Effector memory CD4-positive, alpha-beta T cell (primary cell): ENCODE results near the gene IL1RL1.

ENCODE experiments used
- DNase-seq, 3 donors: peaks; one replicate each; pipeline ENCODE4 v3.0.0-alpha.2; 2020
- H3K27ac ChIP-seq: 2 replicates; pipeline ENCODE4 v1.7.0; 2013; ENCODE audit warnings: mild to moderate bottlenecking, low read length, moderate library complexity; ENCODE audit not compliant: insufficient read depth, poor library complexity, severe bottlenecking
- H3K27me3 ChIP-seq: replicated peaks from 2 replicates; pipeline ENCODE4 v1.7.0; 2013; ENCODE audit warnings: mild to moderate bottlenecking, low read length; ENCODE audit not compliant: insufficient read depth, control insufficient read depth, poor library complexity, severe bottlenecking
- H3K36me3 ChIP-seq: 2 replicates; pipeline ENCODE4 v1.7.0; 2013; ENCODE audit warnings: mild to moderate bottlenecking, low read length, moderate library complexity; ENCODE audit not compliant: control insufficient read depth, insufficient read depth
- H3K4me1 ChIP-seq: 2 replicates; pipeline ENCODE4 v1.7.0; 2013; ENCODE audit warnings: low read length, mild to moderate bottlenecking; ENCODE audit not compliant: control insufficient read depth, insufficient read depth, poor library complexity, severe bottlenecking
- H3K4me3 ChIP-seq: 2 replicates; pipeline ENCODE4 v1.7.0; 2013; ENCODE audit warnings: low read length, low read depth, mild to moderate bottlenecking; ENCODE audit not compliant: insufficient read depth, poor library complexity, severe bottlenecking
- H3K9me3 ChIP-seq: 2 replicates; pipeline ENCODE4 v1.7.0; 2013; ENCODE audit warnings: mild to moderate bottlenecking, low read length, moderate library complexity; ENCODE audit not compliant: control insufficient read depth

IL1RL1 gene

DNA sequence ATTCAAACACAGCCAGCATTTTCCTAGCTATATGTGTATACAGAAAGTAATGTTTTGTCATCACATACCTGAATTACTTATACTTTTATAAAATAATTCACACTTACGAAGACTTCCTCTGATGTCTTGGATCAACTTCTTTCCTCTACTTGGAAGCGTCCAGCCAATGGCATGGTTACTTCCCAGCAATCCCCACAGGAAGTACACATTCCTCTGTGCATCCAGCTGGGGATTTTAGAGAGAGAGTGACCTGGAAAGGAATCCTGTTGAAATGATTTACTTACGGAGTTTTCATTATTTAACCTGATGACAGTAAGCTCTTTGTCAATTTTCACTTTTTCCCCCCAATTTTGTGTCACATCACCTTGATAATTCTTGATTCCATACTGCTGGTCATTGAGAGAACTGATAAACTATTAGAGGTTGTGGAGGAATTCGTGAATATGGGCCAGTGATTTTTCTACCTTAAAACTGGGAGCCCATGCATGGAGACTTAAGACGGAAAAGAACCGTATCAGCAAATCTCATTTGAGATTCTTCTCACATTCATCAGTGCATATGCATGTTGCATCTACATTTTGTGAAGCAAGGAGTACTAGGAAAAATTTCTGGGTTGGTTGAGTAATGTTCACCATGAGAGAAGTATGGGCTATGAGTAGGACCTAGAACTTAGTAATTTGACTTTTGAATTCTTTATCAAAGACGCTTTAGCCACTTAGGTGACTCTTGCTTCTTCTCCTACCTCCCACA lies 35.2 kb downstream of the IL1RL1 start:
- no peak for DNase-seq
- H3K27me3 ChIP-seq = no peaks in the 10 kb centered on the region

DNA sequence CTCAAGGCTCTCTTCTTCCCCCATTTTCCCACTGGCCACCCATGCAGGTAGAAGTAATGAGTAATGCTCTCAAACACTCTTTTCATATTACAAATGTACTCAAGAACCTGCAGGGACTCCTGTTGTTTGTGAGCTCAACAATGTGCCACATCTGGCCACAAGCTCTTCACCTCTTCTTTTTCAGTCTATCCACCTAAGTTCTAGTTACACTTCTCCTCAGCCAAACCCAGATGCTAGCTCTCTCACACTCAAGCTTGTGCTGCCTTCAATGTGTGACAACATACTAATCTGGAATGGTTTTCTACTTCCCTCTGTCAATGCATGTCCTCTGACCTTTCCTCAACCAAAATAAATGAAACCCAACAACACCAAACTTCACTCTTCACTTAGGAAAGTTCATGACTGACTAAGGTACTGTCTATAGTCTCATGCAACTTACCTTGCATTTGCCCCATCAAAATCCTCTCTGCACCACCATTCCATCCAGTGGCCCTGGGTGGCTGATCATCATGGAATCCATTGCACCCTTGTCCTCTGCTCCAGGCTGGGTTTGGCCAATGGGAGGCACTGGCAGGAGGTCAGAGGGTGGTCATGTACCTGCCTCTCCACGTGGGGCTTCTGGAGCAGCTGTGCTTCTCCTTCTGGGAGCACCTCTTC lies 38.9 kb downstream of the IL1RL1 start:
- Histone ChIP-seq H3K4me3 (no peak overlapping the region), H3K27ac (no peak overlapping the region), H3K36me3 (no peaks in the 10 kb centered on the region), H3K4me1 (no peaks in the 10 kb centered on the region), H3K9me3 (no peaks in the 10 kb centered on the region), H3K27me3 (no peaks in the 10 kb centered on the region)
- DNase-seq = no peak

More for the DNA sequence above, 35.2 kb downstream of the IL1RL1 start:
- Histone ChIP-seq H3K9me3 (no peaks in the 10 kb centered on the region), H3K36me3 (no peaks in the 10 kb centered on the region), H3K4me1 (no peaks in the 10 kb centered on the region), H3K27ac (no peak overlapping the region), H3K4me3 (no peak overlapping the region)

DNA sequence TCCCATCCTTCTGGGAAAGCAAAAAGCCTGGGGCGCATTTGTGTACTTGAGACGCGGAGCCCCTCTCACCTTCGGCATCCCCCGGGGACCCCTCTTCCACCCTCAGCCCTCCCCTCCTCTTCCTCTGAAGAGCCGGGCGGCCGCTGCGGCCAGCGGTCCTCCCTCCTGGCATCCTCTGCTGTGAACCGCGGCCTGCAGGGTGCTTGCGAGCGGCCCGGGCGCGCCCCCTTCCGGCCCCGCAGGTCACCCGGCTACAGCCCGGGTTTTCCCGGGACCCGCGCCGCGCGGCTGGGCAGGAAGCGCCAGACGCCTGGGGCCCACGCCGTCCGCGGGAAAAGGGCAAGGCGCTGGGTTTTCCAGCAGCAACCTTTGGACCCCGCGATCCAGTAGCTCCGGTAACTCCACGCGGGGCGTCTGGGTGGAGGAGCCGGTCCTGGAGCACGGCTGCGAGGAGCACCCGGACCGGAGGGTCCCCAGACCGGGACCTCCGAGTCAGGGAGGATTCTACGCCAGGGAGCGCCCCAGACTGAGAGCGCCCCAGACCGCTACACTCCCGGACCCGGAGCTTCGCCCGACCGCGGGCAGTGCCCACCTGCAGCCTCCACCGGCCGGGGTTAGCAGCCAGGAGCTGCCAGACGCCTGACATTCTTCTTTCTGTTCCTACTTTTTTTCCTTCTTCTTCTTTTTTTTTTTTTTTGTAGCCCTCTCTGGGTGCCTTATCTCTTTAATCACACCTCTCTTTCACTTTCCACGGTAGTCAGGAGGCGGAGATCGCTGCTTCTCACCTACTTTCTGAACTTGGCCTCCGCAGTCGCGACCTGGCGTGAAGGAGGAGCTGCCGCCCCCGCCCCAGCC lies 44.4 kb downstream of the IL1RL1 start, which contains the start of gene IL18R1:
Gene IL18R1, plus strand, starts transcription at position 271 of the 855 bp plus-strand sequence. CDS start 6,865 bp downstream, outside the sequence.
- no peaks in the 10 kb centered on the region for H3K27me3 ChIP-seq
- DNase-seq = peak; percentile 44 to 64 (median 57)
- peaks cover 14% of the 10 kb centered on the region for H3K4me1 ChIP-seq
- H3K4me3 ChIP-seq = peak within 1 kb of the TSS; percentile 93
- no peaks in the 10 kb centered on the region for H3K36me3 ChIP-seq
- no peaks in the 10 kb centered on the region for H3K9me3 ChIP-seq
- peak within 1 kb of the TSS; percentile 77 for H3K27ac ChIP-seq

DNA sequence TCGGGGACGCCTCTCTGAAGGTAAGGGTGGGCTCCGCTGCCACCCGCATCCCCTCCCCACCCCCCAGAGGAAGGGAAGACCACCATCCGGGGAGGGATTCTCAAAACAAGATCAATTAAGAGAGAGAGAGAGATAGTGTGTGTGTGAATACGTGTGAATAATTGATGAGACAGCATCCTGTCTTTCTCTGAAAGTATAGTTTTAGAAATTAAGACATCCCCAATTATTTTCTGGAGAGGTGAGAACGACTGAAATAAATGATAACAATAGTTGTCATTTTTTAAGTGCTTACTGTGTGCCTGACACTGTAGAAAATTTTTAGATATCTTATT lies 45.0 kb downstream of the IL1RL1 start:
- no peak for DNase-seq
- H3K4me3 ChIP-seq = peak overlapping the region; percentile 93
- H3K9me3 ChIP-seq = no peaks in the 10 kb centered on the region
- H3K27me3 ChIP-seq = no peaks in the 10 kb centered on the region
- no peaks in the 10 kb centered on the region for H3K36me3 ChIP-seq
- peak overlapping the region; percentile 77 for H3K27ac ChIP-seq
- peaks cover 14% of the 10 kb centered on the region for H3K4me1 ChIP-seq

DNA sequence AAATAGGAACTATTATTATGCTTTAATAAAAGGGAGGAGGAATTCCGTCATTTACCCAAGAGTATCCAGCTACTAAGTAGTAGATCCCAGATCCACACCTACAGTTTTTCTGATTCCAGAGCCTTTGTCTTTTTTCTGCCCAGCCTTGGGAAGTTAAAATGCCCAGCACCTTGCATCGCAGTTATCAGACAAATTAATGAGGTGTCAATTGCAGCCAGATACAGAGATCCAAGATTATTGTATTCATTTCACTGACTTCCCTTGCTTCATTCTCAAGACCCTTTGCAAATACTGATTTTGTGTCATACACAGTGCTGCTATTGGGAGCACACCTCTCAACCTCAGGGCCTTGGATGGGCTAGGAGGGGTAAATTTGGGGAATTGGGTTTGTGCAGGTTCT lies 45.4 kb downstream of the IL1RL1 start:
- Histone ChIP-seq H3K27ac (peak overlapping the region; percentile 77), H3K4me3 (peak overlapping the region; percentile 93)
- DNase-seq = no peak

DNA sequence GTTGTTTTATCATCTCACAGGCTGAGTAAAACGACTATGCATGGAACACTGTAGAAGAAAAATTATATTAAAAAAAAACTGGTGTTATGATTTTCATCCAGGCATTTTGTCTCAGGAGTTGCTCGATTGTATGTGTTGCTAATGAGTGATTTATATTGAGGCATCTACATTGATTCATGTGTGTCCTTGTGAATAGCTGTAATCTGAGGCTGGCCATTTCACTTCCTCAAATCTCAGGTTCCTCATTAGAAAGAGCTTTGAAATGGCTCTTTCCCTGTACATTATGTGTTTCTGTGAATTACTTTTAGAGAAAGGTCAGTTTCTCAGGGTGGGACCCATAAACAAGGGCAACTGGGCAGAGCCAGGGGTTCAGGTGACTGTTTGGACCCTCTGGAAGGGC lies 46.6 kb downstream of the IL1RL1 start:
- Histone ChIP-seq H3K36me3 (no peaks in the 10 kb centered on the region), H3K4me3 (no peak overlapping the region), H3K9me3 (no peaks in the 10 kb centered on the region), H3K4me1 (peaks cover 14% of the 10 kb centered on the region), H3K27me3 (no peaks in the 10 kb centered on the region), H3K27ac (no peak overlapping the region)
- DNase-seq = no peak

More for the DNA sequence above, 45.4 kb downstream of the IL1RL1 start:
- Histone ChIP-seq H3K9me3 (no peaks in the 10 kb centered on the region), H3K36me3 (no peaks in the 10 kb centered on the region), H3K4me1 (peaks cover 14% of the 10 kb centered on the region), H3K27me3 (no peaks in the 10 kb centered on the region)

DNA sequence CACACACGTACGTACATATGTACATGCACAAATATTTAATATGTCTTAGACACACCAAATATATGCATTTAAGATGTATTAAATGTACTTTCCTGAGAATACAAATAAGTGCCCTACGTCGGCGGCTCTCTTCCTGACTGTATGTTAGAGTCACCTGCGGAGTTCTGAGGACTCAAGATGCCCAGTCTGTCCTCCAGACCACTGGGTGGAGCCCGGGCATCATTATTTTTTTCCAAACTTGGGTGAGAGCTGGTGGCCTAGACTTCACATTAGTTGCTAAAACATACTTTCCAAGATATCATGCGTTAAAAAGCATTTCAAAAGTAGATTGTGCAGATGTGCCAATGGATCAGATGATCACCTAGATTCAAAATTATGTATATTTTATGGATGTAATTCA lies 47.1 kb downstream of the IL1RL1 start:
- Histone ChIP-seq H3K9me3 (no peaks in the 10 kb centered on the region), H3K36me3 (peaks cover 4% of the 10 kb centered on the region), H3K4me3 (no peak overlapping the region), H3K27ac (no peak overlapping the region), H3K27me3 (no peaks in the 10 kb centered on the region), H3K4me1 (peaks cover 14% of the 10 kb centered on the region)
- no peak for DNase-seq

DNA sequence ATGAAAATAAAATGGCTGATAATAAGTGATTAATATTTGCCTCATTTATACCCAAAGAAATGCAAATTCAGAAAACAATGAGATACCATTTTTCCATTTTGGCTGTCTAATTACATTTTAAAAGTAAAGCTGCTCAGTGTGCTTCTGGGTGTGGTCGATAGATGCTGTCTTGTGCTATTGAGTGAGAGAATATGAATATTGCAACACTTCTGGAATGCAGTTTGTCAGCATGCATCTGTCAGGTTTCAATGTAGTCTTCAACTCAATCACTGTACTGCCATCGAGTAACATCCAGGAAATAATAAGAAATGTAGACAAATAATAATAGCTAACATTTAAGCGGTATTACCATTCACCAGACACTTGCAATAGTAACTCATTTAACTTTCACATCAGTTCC lies 48.2 kb downstream of the IL1RL1 start:
- Histone ChIP-seq H3K36me3 (peaks cover 12% of the 10 kb centered on the region), H3K9me3 (no peaks in the 10 kb centered on the region), H3K27ac (no peak overlapping the region), H3K4me3 (no peak overlapping the region), H3K4me1 (peaks cover 14% of the 10 kb centered on the region), H3K27me3 (no peaks in the 10 kb centered on the region)
- DNase-seq = no peak

DNA sequence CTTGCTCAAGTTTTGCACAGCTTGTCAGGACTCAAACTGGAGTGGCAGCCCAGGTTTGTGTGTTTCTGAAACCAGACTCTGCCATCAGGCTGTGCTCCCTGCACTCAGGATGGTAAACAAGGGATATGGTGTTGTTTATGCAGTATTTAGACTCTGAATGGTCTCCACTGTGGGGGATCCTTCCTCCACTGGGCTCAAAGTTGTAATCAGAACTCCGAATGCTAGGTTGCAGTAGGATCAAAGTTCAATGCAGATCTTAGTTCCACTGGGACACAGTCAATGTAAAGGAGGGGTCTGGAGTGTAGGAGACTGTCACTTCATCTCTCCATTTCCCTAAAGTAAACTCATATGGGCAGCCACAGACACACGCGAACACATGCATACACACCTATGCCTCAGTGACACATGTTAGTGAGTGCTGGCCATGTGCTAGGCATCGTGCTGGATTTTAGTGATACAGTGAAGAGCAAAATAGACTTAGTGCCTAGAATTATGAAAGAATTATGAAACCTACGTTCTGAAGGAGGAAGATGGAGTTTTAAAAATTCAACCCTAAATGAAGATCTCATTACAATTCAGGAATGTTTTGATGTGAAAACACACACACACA lies 50.4 kb downstream of the IL1RL1 start:
- no peaks in the 10 kb centered on the region for H3K27me3 ChIP-seq
- peaks cover 8% of the 10 kb centered on the region for H3K4me1 ChIP-seq
- H3K27ac ChIP-seq = no peak overlapping the region
- H3K4me3 ChIP-seq = no peak overlapping the region
- no peak for DNase-seq
- peaks cover 12% of the 10 kb centered on the region for H3K36me3 ChIP-seq
- H3K9me3 ChIP-seq = no peaks in the 10 kb centered on the region
